ENCODE measurements around the gene SHANK3.
A peak's percentile ranks its signal among the peaks of the same experiment; 100 is the strongest.

Gene SHANK3

GRCh38 chr22:50672471-50673230 lies at the start of gene SHANK3:
SHANK3 (plus strand) TSS chr22:50672823.
- TF ChIP-seq CTCF (IDR thresholded peaks at IDR 0.05; ENCODE audit: low read depth, low read length, missing control alignments): no peak
- in situ Hi-C loops (cut with HindIII; ENCODE audit: low sequenced_read_pairs): no loop called here
- no peak for DNase-seq (ENCODE audit: low read depth)
- peak within 1 kb of the TSS; percentile 16 for H3K4me3 ChIP-seq (ENCODE audit: low read depth, low read length)

DNA sequence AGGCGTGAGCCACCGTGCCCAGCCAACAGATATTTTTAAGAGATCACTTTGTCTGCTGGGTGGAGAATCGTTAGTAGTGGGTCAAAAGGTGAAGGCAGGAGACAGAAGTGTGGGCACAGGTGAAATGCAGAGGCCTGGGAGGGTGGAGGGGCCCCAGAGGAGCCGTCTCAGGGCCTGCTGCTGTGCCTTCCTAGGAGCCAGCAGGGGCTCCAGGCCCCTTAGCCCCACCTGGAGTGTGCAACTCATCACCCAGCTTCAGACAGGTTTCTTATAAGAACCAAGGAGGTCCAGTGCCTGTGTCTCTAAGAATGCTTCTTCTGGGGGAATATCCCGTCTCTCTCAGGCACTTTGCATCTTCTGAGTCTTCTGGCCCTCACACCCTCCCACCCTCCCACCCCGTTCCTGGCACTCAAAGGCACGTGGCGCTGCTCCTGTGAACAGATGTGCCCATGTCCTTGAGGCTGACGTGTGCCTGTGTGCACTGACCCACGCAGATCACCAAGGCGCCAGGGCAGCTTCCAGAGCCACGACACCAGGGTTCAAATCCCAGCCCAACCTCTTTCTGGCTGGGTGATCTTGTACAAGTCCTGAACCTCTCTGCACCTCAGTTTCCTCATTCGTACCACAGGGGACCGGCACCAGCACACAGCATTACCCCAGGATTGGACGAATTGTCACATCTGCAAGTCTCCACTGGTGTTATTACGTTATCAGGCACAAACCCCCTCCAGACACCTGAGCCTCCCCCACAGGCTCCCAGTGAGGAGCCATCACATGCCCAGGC lies 48.1 kb upstream of the SHANK3 start:
- no peak overlapping the region for H3K4me3 ChIP-seq (ENCODE audit: low read depth, low read length)
- TF ChIP-seq CTCF (IDR thresholded peaks at IDR 0.05; ENCODE audit: low read depth, low read length, missing control alignments): no peak
- in situ Hi-C loops (cut with HindIII; ENCODE audit: low sequenced_read_pairs): loop anchor here (5.0 kb wide), 1 partner anchor 47 kb away; the partner anchor contains the start of gene CPT1B
- DNase-seq (ENCODE audit: low read depth): no peak

GRCh38 chr22:50625131-50625567 lies 47.5 kb upstream of the SHANK3 start:
- in situ Hi-C loops (cut with HindIII; ENCODE audit: low sequenced_read_pairs): loop anchor here (5.0 kb wide), 1 partner anchor 48 kb away; the partner anchor contains the start of gene CPT1B
- DNase-seq (ENCODE audit: low read depth): no peak
- H3K4me3 ChIP-seq (ENCODE audit: low read depth, low read length): no peak overlapping the region
- no peak for TF ChIP-seq CTCF (IDR thresholded peaks at IDR 0.05; ENCODE audit: low read depth, low read length, missing control alignments)

DNA sequence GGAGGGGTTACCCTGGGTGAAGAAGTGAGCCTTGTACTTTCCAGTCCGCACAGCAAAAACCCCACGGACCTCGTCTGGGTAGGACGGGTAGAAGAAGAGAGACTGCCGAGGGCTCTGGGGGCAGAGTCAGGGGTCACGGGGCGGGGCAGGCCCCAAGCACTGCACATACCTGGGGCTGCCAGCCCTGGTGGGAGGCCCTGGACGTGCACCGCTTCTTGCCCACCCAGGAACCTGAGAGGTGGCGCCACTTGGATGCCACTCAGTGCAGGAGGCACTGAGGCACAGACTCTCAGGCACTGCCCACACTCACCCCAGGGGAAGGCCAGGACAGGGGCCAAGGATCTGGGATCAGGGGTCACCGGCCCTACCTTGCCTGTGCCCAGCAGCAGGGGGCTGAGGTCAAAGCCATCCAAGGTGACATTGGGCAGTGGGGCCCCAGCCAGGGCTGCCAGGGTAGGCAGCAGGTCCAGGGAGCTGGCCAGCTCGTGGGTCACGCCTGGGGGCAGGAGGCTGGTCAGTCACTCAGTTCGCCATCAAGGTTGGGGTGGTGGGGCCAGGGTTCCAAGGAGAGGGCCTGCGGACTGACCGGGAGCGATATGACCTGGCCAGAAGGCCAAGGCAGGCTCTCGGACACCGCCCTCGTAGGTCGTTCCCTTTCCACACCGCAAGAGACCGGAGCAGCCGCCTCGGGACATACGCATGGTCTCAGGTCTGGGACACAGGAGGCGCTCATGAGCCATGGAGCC lies 46.9 kb upstream of the SHANK3 start:
- no peak for DNase-seq (ENCODE audit: low read depth)
- in situ Hi-C loops (cut with HindIII; ENCODE audit: low sequenced_read_pairs): loop anchor here (5.0 kb wide), 1 partner anchor 48 kb away; the partner anchor contains the start of gene CPT1B
- H3K4me3 ChIP-seq (ENCODE audit: low read depth, low read length): no peak overlapping the region
- TF ChIP-seq CTCF (IDR thresholded peaks at IDR 0.05; ENCODE audit: low read depth, low read length, missing control alignments): no peak

DNA sequence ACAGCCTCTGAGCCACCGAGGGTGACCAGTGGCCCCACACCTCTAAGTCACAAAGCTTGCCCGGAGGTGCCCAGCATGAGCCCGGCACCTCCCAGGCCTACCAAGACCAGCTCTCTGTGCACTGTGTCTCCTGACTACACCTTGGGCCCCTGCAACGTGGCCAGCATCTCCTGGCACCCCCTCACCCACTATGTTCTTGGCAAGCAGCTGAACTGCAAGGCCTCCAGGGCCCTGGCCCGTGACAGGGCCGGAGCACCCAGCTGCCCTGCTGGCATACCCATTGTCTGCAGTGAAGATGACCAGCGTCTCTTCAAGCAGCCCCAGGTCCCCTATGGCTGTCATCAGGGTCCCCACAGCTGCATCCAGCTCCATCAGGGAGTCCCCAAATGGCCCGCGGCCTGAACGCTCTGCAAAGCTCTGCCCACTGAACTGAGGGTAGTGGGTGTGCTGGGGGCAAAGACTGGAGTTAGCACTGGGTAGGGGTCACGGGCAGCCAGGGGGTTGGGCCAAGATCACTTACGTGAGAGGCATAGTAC lies 46.2 kb upstream of the SHANK3 start:
- TF ChIP-seq CTCF (IDR thresholded peaks at IDR 0.05; ENCODE audit: low read depth, low read length, missing control alignments): no peak
- H3K4me3 ChIP-seq (ENCODE audit: low read depth, low read length): no peak overlapping the region
- in situ Hi-C loops (cut with HindIII; ENCODE audit: low sequenced_read_pairs): loop anchor here (5.0 kb wide), 1 partner anchor 49 kb away; the partner anchor contains the start of gene CPT1B
- no peak for DNase-seq (ENCODE audit: low read depth)

Data from astrocyte of the cerebellum (primary cell).